HepG2 (cell line): ENCODE data around the gene ZNF474. TPM values are rescaled to one million over a fixed set of nuclear protein-coding genes. Genes with fewer than 3 reads are reported as not detected.

Experiments used
- ATAC-seq: fragments of 200-7000 bp; cut with Tn5 transposase; 3 replicates; pipeline ENCODE4 v1.9.1; 2020; ENCODE audit warnings: mild to moderate bottlenecking, moderate library complexity
- BruUV-seq: library from RNA; stranded (reverse); fragments of 400-500 nt; replicated peaks from 2 replicates; lab custom pipeline; 2021; lab: Mats Ljungman, UMichigan
- CTCF ChIA-PET: fragments of 300-600 bp; formaldehyde crosslinking; extraction: SDS; loops from one replicate; lab custom pipeline; 2021; ENCODE audit warnings: low total read pairs, inconsistent platforms, low intra/inter-chr PET ratio; lab: Yijun Ruan, JAX
- POLR2A ChIA-PET: fragments of 350-600 bp; sonication (Branson Sonifier 250); formaldehyde crosslinking; loops from one replicate; lab custom pipeline; 2020; ENCODE audit warnings: antibody characterized with exemption, inconsistent platforms; lab: Yijun Ruan, JAX
- DNase-seq: peaks from one replicate; pipeline ENCODE4 v3.0.0-alpha.2; 2015; ENCODE audit warnings: low spot score
- FAIRE-seq: peaks from 3 replicates; lab custom pipeline; 2011; peaks lifted over from hg19 to GRCh38; lab: Jason Lieb, UNC
- H2AFZ ChIP-seq: one replicate; pipeline ENCODE4 v1.6.1; 2011; ENCODE audit warnings: low read length, inconsistent platforms
- H3K27ac ChIP-seq: fragments of 300-600 bp; 3 replicates; pipeline ENCODE4 v1.8.0; 2011; ENCODE audit warnings: mixed run types, mild to moderate bottlenecking, mixed read lengths, low read length, inconsistent platforms; ENCODE audit not compliant: insufficient read depth; ENCODE audit errors: extremely low read length
- H3K27me3 ChIP-seq, 2 experiments: fragments of 200-600 bp in 1 of 2; 2 replicates in 1 of 2; 3 replicates in 1 of 2; pipeline versions ENCODE4 v1.6.0 to v1.8.0; 2011; ENCODE audit warnings: low read length in 2 of 2, mild to moderate bottlenecking in 2 of 2, moderate library complexity in 2 of 2, inconsistent platforms in 1 of 2; ENCODE audit not compliant: insufficient read depth in 2 of 2, control insufficient read depth in 1 of 2
- H3K36me3 ChIP-seq, 2 experiments: fragments of 200-600 bp in 1 of 2; replicated peaks in 1 of 2; 2 replicates in 1 of 2; 3 replicates in 1 of 2; pipeline versions ENCODE4 v1.5.1 to v1.8.0; 2011; ENCODE audit warnings: low read length in 2 of 2, inconsistent platforms in 1 of 2; ENCODE audit not compliant: insufficient read depth in 2 of 2, control insufficient read depth in 1 of 2
- H3K4me1 ChIP-seq: 2 replicates; pipeline ENCODE4 v1.5.1; 2012; ENCODE audit warnings: low read length, inconsistent platforms; ENCODE audit not compliant: insufficient read depth
- H3K4me2 ChIP-seq: 2 replicates; pipeline ENCODE4 v1.6.0; 2011; ENCODE audit warnings: low read depth, low read length, inconsistent platforms
- H3K4me3 ChIP-seq, 3 experiments: fragments of 200-600 bp in 1 of 3; sonication (generic), shearing (Covaris generic) in 1 of 3; replicated peaks in 1 of 3; 2 replicates each; pipeline ENCODE4 v1.5.1; 2011 to 2016; ENCODE audit warnings: low read length in 3 of 3, inconsistent platforms in 2 of 3, low read depth in 2 of 3, mild to moderate bottlenecking in 2 of 3, control low read depth in 1 of 3, mixed read lengths in 1 of 3; ENCODE audit not compliant: insufficient read depth in 1 of 3
- H3K79me2 ChIP-seq: one replicate; pipeline ENCODE4 v1.6.1; 2011; ENCODE audit warnings: low read length, inconsistent platforms; ENCODE audit not compliant: insufficient read depth
- H3K9ac ChIP-seq: 2 replicates; pipeline ENCODE4 v1.6.0; 2011; ENCODE audit warnings: mild to moderate bottlenecking, low read depth, low read length, inconsistent platforms; ENCODE audit not compliant: insufficient read depth
- H3K9me3 ChIP-seq: 2 replicates; pipeline ENCODE4 v1.5.1; 2012; ENCODE audit warnings: mild to moderate bottlenecking, low read length
- H4K20me1 ChIP-seq: 2 replicates; pipeline ENCODE4 v1.6.0; 2011; ENCODE audit warnings: inconsistent platforms, mild to moderate bottlenecking, low read length, moderate library complexity; ENCODE audit not compliant: insufficient read depth
- GTF2F1 ChIP-seq: fragments of 150-350 bp; IDR thresholded peaks from 2 replicates; pipeline ENCODE4 v1.6.1; 2014; ENCODE audit warnings: low read length
- HNF4A ChIP-seq: sonication (generic); formaldehyde crosslinking; IDR thresholded peaks from 2 replicates; pipeline ENCODE4 v1.4.0; 2020; ENCODE audit warnings: missing genetic modification reagents
- ISL2 ChIP-seq: sonication (generic); formaldehyde crosslinking; IDR thresholded peaks from 2 replicates; pipeline ENCODE4 v1.5.0; 2020; ENCODE audit warnings: missing genetic modification reagents
- NR2F2 ChIP-seq: IDR thresholded peaks from 2 replicates; pipeline ENCODE4 v1.6.1; 2012; ENCODE audit warnings: low read depth, inconsistent platforms, borderline replicate concordance
- PHF21A ChIP-seq: sonication (generic); formaldehyde crosslinking; IDR thresholded peaks from 2 replicates; pipeline ENCODE4 v1.5.0; 2020; ENCODE audit warnings: mild to moderate bottlenecking, missing genetic modification reagents
- PRPF4 ChIP-seq: fragments of 200-400 bp; formaldehyde crosslinking; IDR thresholded peaks from 2 replicates; pipeline ENCODE4 v1.6.1; 2016; ENCODE audit warnings: low read length, low read depth; ENCODE audit not compliant: poor library complexity, severe bottlenecking
- SALL2 ChIP-seq: sonication (generic); formaldehyde crosslinking; IDR thresholded peaks from 2 replicates; pipeline ENCODE4 v1.8.1; 2023; ENCODE audit warnings: mild to moderate bottlenecking, missing genetic modification reagents, inconsistent platforms
- TBX3 ChIP-seq: fragments of 450-650 bp; IDR thresholded peaks from 2 replicates; pipeline ENCODE4 v1.6.1; 2017; ENCODE audit warnings: antibody characterized with exemption, mild to moderate bottlenecking, inconsistent platforms, borderline replicate concordance
- TGIF2 ChIP-seq: IDR thresholded peaks from 2 replicates; pipeline ENCODE4 v1.6.1; 2016; ENCODE audit warnings: control low read depth, missing compliant biosample characterization
- ZBTB1 ChIP-seq: sonication (generic); formaldehyde crosslinking; IDR thresholded peaks from 2 replicates; pipeline ENCODE4 v1.4.0; 2020; ENCODE audit warnings: missing genetic modification reagents, borderline replicate concordance
- ZBTB3 ChIP-seq: sonication (generic); formaldehyde crosslinking; IDR thresholded peaks from 2 replicates; pipeline ENCODE4 v1.4.0; 2020; ENCODE audit warnings: low read depth, mild to moderate bottlenecking, moderate library complexity, missing genetic modification reagents, borderline replicate concordance
- ZC3H4 ChIP-seq: sonication (generic); formaldehyde crosslinking; IDR thresholded peaks from 2 replicates; pipeline ENCODE4 v1.4.0; 2020; ENCODE audit warnings: missing genetic modification reagents, borderline replicate concordance
- ZNF670 ChIP-seq: sonication (generic); formaldehyde crosslinking; IDR thresholded peaks from 2 replicates; pipeline ENCODE4 v1.8.0; 2022; ENCODE audit warnings: mild to moderate bottlenecking, missing genetic modification reagents, borderline replicate concordance
- ZNF672 ChIP-seq: sonication (generic); formaldehyde crosslinking; IDR thresholded peaks from 2 replicates; pipeline ENCODE4 v1.8.1; 2022; ENCODE audit warnings: missing genetic modification reagents
- ZNF713 ChIP-seq: sonication (generic); formaldehyde crosslinking; IDR thresholded peaks from 2 replicates; pipeline ENCODE4 v1.4.0; 2020; ENCODE audit warnings: mild to moderate bottlenecking, missing genetic modification reagents
- ZNF850 ChIP-seq: sonication (generic); formaldehyde crosslinking; conservative IDR thresholded peaks from 2 replicates; pipeline ENCODE4 v1.9.0; 2021; ENCODE audit warnings: mild to moderate bottlenecking, missing genetic modification reagents
- ZSCAN22 ChIP-seq: sonication (generic); formaldehyde crosslinking; IDR thresholded peaks from 2 replicates; pipeline ENCODE4 v1.4.0; 2020; ENCODE audit warnings: mild to moderate bottlenecking, missing genetic modification reagents
- WGBS: methylation state at CpG from one replicate; pipeline ENCODE4 v1.1.6; 2017; ENCODE audit warnings: low lambda C conversion rate; 5-methylcytosine and 5-hydroxymethylcytosine counted together
- in situ Hi-C: cut with HindIII; loops from 2 replicates; pipeline ENCODE4 v1.10.0; 2017; ENCODE audit warnings: low pct_unique_long_range_greater_than_20kb; ENCODE audit not compliant: extremely low pct_ligation_motif_present
- intact Hi-C: fragments of 100-400 bp; cut with micrococcal nuclease; formaldehyde crosslinking; loops from one replicate; pipeline ENCODE4 v1.10.0; 2022; ENCODE audit not compliant: unreplicated experiment
- polyA plus RNA-seq, 8 experiments: library from polyadenylated mRNA; depleted of rRNA in 3 of 8; stranded (reverse) in 7 of 8; unstranded in 1 of 8; fragments of >200 nt; fragmentation: Illumina TruSeq in 4 of 8; extraction: Trizol in 4 of 8; gene quantifications; 2 replicates each; pipeline versions ENCODE4 v1.2.1 to v1.2.3, GENCODE V29; 2011 to 2016; ENCODE audit warnings: low read depth in 4 of 8, missing spikeins in 1 of 8, mixed read lengths in 1 of 8; ENCODE audit not compliant: insufficient read depth in 1 of 8
- total RNA-seq, 5 experiments: library from RNA; depleted of rRNA; stranded (reverse); fragments of >200 nt; fragmentation: Illumina TruSeq; extraction: Trizol; gene quantifications; 2 replicates each; pipeline ENCODE4 v1.2.3, GENCODE V29; 2016; ENCODE audit warnings: low read depth in 1 of 5
- TF ChIP-seq, protein P1 (sequence below): sonication (generic); formaldehyde crosslinking; conservative IDR thresholded peaks from 2 replicates; pipeline ENCODE4 v1.4.0; 2020; ENCODE audit warnings: missing genetic modification reagents
- TF ChIP-seq, protein P2 (sequence below): fragments of 450-650 bp; IDR thresholded peaks from 2 replicates; pipeline ENCODE4 v1.6.1; 2016

Gene ZNF474
- total and polyA plus RNA-seq, 2 of the 13 experiments (the other 11 are each of a cell fraction or from before 2014, with no cell fraction given), result 0.07 TPM; not detected in 1

- TF ChIP-seq ZC3H4 (CRISPR knock-in tag) (no peak), SALL2 (CRISPR knock-in tag) (no peak), HNF4A (CRISPR knock-in tag) (no peak), ZNF850 (CRISPR knock-in tag) (no peak), ZNF672 (CRISPR knock-in tag) (no peak), NR2F2 (no peak), ZBTB3 (CRISPR knock-in tag) (no peak), ZNF713 (CRISPR knock-in tag) (no peak)
These were observed 41.3 kb downstream of the ZNF474 start (continued) for GRCh38 chr5:122170620-122171019.

DNA sequence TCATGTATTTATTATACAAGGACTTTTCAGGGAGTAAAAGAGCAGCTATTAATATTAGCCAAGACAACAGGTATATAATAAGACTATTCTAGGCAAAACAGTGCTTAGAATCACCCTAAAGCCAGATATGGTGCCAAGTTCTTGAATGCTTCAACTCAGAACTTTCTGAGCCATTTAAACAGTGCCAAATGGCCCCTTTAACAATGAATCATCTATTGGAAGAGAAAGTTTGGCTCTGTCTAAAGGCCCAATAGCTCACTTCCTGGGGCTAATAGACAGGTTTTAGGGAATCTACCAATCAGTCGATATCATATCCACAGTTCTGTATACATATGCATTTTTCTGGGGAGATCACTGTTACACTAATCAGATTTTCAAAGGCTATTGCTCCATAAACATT, 42.9 kb downstream of the ZNF474 start:
- Histone ChIP-seq H3K79me2 (no peaks in the 10 kb centered on the region), H3K9me3 (no peaks in the 10 kb centered on the region), H3K4me2 (no peak overlapping the region), H3K4me1 (no peaks in the 10 kb centered on the region), H3K27ac (no peak overlapping the region), H4K20me1 (no peaks in the 10 kb centered on the region), H3K36me3 (no peaks in the 10 kb centered on the region), H3K9ac (no peak overlapping the region), H3K27me3 (no peaks in the 10 kb centered on the region), H3K4me3 (no peak overlapping the region), H2AFZ (no peak overlapping the region)
- CTCF ChIA-PET, result no interaction called here
- TF ChIP-seq HNF4A (CRISPR knock-in tag) (no peak), TBX3 (no peak), ZBTB1 (no peak), TGIF2 (no peak), ZNF670 (CRISPR knock-in tag) (no peak), ISL2 (CRISPR knock-in tag) (no peak), PHF21A (CRISPR knock-in tag) (no peak), PRPF4 (no peak), GTF2F1 (no peak), ZSCAN22 (CRISPR knock-in tag) (no peak)
- TF ChIP-seq, protein P1, sequence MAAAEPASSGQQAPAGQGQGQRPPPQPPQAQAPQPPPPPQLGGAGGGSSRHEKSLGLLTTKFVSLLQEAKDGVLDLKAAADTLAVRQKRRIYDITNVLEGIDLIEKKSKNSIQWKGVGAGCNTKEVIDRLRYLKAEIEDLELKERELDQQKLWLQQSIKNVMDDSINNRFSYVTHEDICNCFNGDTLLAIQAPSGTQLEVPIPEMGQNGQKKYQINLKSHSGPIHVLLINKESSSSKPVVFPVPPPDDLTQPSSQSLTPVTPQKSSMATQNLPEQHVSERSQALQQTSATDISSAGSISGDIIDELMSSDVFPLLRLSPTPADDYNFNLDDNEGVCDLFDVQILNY (CRISPR knock-in tag), result no peak
- TF ChIP-seq, protein P2, sequence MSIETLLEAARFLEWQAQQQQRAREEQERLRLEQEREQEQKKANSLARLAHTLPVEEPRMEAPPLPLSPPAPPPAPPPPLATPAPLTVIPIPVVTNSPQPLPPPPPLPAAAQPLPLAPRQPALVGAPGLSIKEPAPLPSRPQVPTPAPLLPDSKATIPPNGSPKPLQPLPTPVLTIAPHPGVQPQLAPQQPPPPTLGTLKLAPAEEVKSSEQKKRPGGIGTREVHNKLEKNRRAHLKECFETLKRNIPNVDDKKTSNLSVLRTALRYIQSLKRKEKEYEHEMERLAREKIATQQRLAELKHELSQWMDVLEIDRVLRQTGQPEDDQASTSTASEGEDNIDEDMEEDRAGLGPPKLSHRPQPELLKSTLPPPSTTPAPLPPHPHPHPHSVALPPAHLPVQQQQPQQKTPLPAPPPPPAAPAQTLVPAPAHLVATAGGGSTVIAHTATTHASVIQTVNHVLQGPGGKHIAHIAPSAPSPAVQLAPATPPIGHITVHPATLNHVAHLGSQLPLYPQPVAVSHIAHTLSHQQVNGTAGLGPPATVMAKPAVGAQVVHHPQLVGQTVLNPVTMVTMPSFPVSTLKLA, result no peak
- FAIRE-seq (no peak), ATAC-seq (no peak), DNase-seq (no peak)
- intact Hi-C loops, result no loop called here
- POLR2A ChIA-PET, result no interaction called here
- in situ Hi-C loops, result no loop called here
- 0% methylated on average over 1 of the region's 1 CpG for WGBS
- no TSS peak for BruUV-seq
